Pancreas (tissue), 10 donors: ENCODE data around the gene DTX3. TPM values are rescaled to one million over a fixed set of nuclear protein-coding genes. Genes with fewer than 3 reads are reported as not detected.

Experiments used
- ATAC-seq, 4 donors: fragments of 200-7000 bp; cut with Tn5 transposase; one replicate each; pipeline versions ENCODE4 v1.8.0 to v1.9.1; 2020; ENCODE audit warnings: mild to moderate bottlenecking in 4 of 4, moderate library complexity in 4 of 4
- DNase-seq, 6 donors: peaks; one replicate each; pipeline ENCODE4 v3.0.0-alpha.2; 2020
- FAIRE-seq: peaks from 2 replicates; lab custom pipeline; 2012; peaks lifted over from hg19 to GRCh38; lab: Jason Lieb, UNC
- H3K27ac ChIP-seq, 4 donors: fragments of 200-600 bp; sonication (generic); 1 replicate in 3 of 4; 2 replicates in 1 of 4; pipeline versions ENCODE4 v1.5.0 to v1.8.0; 2020
- H3K27me3 ChIP-seq, 4 donors: fragments of 200-600 bp; one replicate each; pipeline ENCODE4 v1.8.0; 2021
- H3K36me3 ChIP-seq, 3 donors: fragments of 200-600 bp; sonication (generic) in 1 of 3; one replicate each; pipeline versions ENCODE4 v1.5.0 to v1.8.0; 2020 to 2021
- H3K4me1 ChIP-seq, 3 donors: fragments of 200-600 bp; one replicate each; pipeline ENCODE4 v1.8.0; 2021
- H3K4me3 ChIP-seq, 4 donors: fragments of 200-600 bp; sonication (generic) in 2 of 4; one replicate each; pipeline versions ENCODE4 v1.5.0 to v1.8.0; 2020 to 2021
- H3K9me3 ChIP-seq, 4 donors: fragments of 200-600 bp; one replicate each; pipeline ENCODE4 v1.8.0; 2021
- CTCF ChIP-seq, 4 donors: fragments of 200-600 bp; sonication (generic) in 3 of 4; IDR thresholded peaks; one replicate each; pipeline versions ENCODE4 v1.5.0 to v1.8.0; 2021; ENCODE audit warnings: antibody characterized with exemption in 4 of 4
- WGBS, 2 donors: extraction: QIAGEN DNeasy Blood & Tissue Kit; methylation state at CpG; one replicate each; pipeline ENCODE4 v1.1.7; 2013; 5-methylcytosine and 5-hydroxymethylcytosine counted together
- intact Hi-C, 3 donors: fragments of 100-400 bp; cut with DNase I; formaldehyde crosslinking; loops; one replicate each; pipeline versions ENCODE4 v1.11.1 to v1.14.2; 2022
- polyA plus RNA-seq, 2 donors: library from polyadenylated mRNA; stranded (reverse); fragments of 200-250 nt; gene quantifications; one replicate each; pipeline ENCODE4 v1.2.3, GENCODE V29; 2013
- total RNA-seq, 6 donors: library from RNA; stranded (reverse); fragmentation: NEBNext Ultra II Directional in 4 of 6; extraction: Animal tissue kit (Norgen Biotek cat#: 25700) in 4 of 6; gene quantifications; one replicate each; pipeline versions ENCODE4 v1.2.1 to v1.2.4, GENCODE V29; 2021 to 2023
- donor health status: healthy with polysubstance abuse.
- donor health status: DM: no; HTN: no; CAD: no; lungs with moderate emphysema.
- donor health status: DM: no; HTN: no; CAD: no.
- donor health status: control.
- donor health status: control.
- donor health status: Bipolar disorder and iron deficiency.
- donor health status: DM: yes; HTN: yes; CAD: no.
- donor health status: DM: no; HTN: no; CAD: no.
- donor health status: DM: no; HTN: no; CAD: no.
- donor health status: DM: yes; HTN: yes; CAD: no.

DTX3 gene
- total and polyA plus RNA-seq, 8 donors = 9.0 to 71.7 (median 13.5) TPM

DNA sequence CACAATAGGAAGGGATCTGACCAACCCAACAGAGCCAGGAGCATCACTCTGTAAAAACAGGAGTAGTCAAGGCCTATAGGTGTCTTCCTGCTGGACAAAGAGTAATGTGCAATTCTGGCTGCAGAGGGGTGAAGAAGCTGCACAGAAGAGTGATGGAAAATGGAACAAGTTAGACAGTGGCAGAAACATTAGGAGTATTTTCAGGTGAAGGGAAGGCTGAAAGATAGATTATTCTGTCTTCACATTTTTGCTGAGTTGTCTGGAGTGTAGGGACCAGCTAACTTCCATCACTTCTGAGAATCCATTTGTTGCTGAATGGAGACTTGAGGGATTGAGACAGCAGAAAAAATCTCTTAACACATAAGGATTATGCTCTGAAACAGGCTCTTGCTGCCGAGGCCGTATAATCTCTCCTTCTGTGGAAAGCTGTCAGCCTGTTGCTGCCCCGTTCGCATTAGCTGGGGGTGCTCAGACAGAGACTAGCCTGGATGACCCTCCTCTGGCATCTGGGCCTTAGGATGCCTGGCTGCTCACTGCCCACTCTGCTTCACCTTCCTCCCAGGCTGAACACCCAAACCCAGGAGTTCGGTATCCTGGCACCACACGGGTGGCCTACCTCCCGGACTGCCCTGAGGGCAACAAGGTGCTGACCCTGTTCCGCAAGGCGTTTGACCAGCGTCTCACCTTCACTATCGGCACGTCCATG is 3.5 kb downstream of the DTX3 start:
- DNase-seq (no peak), FAIRE-seq (no peak), ATAC-seq (no peak)
- intact Hi-C loops = no loop called here
- Histone ChIP-seq H3K27ac (no peak overlapping the region), H3K9me3 (no peaks in the 10 kb centered on the region), H3K36me3 (no peaks in the 10 kb centered on the region), H3K4me3 (no peak overlapping the region), H3K4me1 (peaks cover 0 to 8% (median 7%) of the 10 kb centered on the region in 3 donors), H3K27me3 (no peaks in the 10 kb centered on the region)
- TF ChIP-seq CTCF (IDR thresholded peaks at IDR 0.05) = no peak
- WGBS, 2 donors = 81 to 91% methylated on average over 12 of the region's 12 CpGs

DNA sequence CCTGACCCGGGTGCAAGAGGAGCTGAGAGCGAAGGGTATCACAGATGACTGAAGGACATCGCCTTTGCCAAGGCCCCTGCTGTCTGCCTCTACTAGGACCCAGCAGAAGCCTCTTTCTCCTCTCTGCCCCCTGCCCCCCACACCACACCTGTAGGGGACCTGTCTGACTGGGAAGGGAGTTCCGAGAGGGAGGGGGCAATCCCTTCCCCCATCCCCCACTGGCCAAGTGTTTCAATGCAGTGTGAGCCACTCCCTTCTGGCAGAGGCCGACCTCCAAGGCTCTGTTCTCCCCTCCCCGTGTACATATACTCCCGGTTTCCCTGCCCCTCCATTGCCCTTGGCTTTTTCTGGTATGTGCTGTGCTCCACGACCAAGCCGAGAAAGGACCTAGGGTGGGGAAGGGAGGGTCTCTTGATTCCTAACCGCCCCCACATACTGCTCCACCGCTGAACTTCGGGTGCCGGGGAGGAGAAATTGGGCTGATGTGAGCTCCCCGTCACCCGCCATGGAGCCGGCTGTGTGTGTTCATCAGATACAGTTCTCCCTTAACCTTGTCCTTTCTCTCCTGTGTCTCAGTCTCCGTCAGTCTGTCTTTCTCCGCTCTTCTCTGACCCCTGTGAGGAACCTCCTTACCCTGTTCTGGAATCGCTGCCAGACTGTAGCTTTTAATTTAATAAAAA is 4.6 kb downstream of the DTX3 start:
- H3K27me3 ChIP-seq = no peaks in the 10 kb centered on the region
- intact Hi-C loops = no loop called here
- no peak overlapping the region for H3K27ac ChIP-seq

GRCh38 chr12:57609781-57610553 is 5.3 kb downstream of the DTX3 start:
- 39 to 41% methylated on average over 32 to 34 of the region's 34 CpGs for WGBS, 2 donors
- ATAC-seq (no peak), DNase-seq (no peak), FAIRE-seq (no peak)
- Histone ChIP-seq H3K27me3 (no peaks in the 10 kb centered on the region), H3K36me3 (no peaks in the 10 kb centered on the region), H3K4me3 (no peak overlapping the region), H3K27ac (no peak overlapping the region), H3K9me3 (no peaks in the 10 kb centered on the region), H3K4me1 (no peaks in the 10 kb centered on the region)
- intact Hi-C loops = no loop called here
- no peak for TF ChIP-seq CTCF (IDR thresholded peaks at IDR 0.05)

More for the DNA sequence above, 4.6 kb downstream of the DTX3 start:
- 75 to 83% methylated on average over 19 of the region's 19 CpGs for WGBS, 2 donors
- Histone ChIP-seq H3K4me1 (peaks cover 0 to under 1% (median 0%) of the 10 kb centered on the region in 3 donors), H3K36me3 (no peaks in the 10 kb centered on the region), H3K4me3 (no peak overlapping the region), H3K9me3 (no peaks in the 10 kb centered on the region)
- no peak for DNase-seq
- TF ChIP-seq CTCF (IDR thresholded peaks at IDR 0.05) = no peak
- no peak for ATAC-seq
- FAIRE-seq = no peak

DNA sequence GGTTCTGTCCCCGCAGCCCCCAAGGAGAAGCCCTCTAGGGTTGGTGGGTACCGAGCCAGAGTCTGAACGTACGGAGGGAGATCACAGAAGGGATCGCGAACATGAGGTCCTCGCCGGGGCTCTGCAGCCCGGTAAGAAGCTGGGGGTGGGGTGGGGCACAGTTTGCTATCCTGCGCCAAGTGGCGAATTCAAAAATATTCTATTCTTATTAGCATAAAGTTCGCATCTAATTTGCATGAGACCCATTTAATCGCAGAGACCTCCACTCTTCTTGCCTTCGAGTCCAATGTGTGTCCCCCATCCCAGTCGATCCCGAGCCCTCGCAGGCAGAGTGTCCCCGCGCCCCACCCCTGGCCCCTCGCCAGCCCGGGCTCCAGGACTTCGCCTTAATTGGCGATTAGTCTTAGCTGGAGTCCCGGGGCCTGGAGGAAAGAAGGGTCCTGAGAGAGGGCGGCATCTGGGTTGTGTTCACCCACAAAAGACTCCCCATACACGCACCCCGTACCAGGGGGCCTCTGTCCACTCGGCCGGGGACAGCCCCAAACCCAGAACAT is 6.0 kb downstream of the DTX3 start:
- Histone ChIP-seq H3K4me3 (peak overlapping the region in 2 of 4 donors; percentile 69 to 87), H3K27me3 (no peaks in the 10 kb centered on the region), H3K27ac (no peak overlapping the region), H3K4me1 (no peaks in the 10 kb centered on the region), H3K9me3 (no peaks in the 10 kb centered on the region), H3K36me3 (no peaks in the 10 kb centered on the region)
- 15% methylated on average over 29 of the region's 29 CpGs for WGBS, 2 donors
- no peak for TF ChIP-seq CTCF (IDR thresholded peaks at IDR 0.05)
- DNase-seq = peak in 2 of 6 donors; percentile 59 to 80
- ATAC-seq = peak in 2 of 4 donors; percentile 15 to 25
- FAIRE-seq = no peak
- intact Hi-C loops = no loop called here
